GM19238 (cell line): ENCODE results near the gene GMEB2.
A peak's percentile ranks its signal among the peaks of the same experiment; 100 is the strongest.
"Not testable (repeated sequence)": the region's sequence is repeated elsewhere in the genome, so short reads cannot be mapped to it uniquely, and the experiment has no call there.

ENCODE experiments used
- DNase-seq: peaks from one replicate; pipeline ENCODE4 v3.0.0; 2011; ENCODE audit warnings: low spot score; ENCODE audit not compliant: insufficient read length

GMEB2 gene

GRCh38 chr20:63561624-63562396 lies 65.1 kb downstream of the GMEB2 start:
- DNase-seq, result no peak

DNA sequence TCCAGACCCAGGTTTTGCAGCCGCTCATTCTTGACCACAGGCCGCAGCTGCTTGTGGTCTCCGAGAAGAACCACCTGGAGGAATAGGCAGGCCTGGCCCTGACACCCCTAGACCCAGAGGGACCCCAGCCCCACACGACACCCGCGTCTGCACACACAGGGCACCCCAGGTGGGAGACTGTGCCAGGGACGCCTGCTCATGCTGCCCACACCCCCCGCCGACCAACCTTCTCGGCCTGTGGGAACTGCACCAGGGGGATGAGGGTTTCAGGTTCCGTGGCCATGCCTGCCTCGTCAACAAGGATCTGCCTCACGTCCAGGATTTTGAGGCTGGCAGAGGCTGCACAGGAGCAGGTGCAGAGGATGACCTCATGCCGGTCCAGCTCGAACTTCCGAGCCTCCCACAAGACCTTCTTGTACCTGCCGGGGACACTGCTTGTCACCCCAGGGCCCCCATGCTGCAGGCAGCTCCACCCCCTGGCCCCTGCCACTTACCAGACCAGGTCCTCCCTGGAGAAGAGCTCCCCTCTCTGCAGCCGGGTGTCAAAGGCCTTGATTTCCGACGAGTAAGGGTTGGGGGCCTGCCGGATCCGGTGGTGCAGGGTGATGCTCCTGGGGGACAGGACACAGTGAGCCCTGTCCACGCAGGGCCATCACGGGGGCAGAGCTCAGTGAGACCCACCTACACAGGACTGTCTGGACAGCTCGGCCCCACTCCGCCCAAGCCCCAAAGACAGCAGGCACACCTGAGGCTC lies 65.9 kb downstream of the GMEB2 start:
- DNase-seq, result no peak

GRCh38 chr20:63560333-63560805 lies 66.5 kb downstream of the GMEB2 start:
- no peak for DNase-seq

DNA sequence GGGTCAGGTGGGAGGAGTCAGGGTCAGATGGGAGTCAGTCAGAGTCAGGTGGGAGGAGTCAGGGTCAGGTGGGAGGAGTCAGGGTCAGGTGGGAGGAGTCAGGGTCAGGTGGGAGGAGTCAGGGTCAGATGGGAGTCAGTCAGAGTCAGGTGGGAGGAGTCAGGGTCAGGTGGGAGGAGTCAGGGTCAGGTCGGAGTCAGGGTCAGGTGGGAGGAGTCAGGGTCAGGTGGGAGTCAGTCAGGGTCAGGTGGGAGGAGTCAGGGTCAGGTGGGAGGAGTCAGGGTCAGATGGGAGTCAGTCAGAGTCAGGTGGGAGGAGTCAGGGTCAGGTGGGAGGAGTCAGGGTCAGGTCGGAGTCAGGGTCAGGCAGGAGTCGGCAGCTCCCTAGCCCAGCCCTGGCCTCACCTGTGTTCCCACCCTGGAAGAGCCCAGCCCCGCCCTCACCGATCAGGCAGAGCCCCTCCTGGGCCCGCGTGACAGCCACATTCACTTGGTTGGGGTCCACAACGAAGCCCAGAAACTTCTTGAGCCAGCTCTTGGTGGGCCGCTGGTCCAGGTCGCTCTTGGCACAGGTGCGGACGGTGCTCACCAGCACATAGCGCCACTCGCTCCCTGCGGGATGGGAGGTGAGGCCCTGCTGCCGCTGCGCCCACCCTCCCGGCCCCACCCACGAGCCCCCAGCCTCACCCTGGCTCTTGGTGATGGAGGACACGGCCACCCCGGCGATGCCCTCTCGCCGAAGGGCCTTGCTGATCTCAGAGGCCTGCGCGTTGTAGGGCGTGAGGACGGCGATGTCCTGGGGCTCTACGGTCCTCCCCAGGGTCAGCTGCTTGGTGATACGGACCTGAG lies 67.2 kb downstream of the GMEB2 start:
- not testable (repeated sequence) for DNase-seq

GRCh38 chr20:63558804-63559484 lies 68.0 kb downstream of the GMEB2 start:
- DNase-seq, result no peak

- DNase-seq, result no peak
Measured at GRCh38 chr20:63557481-63557891, 69.4 kb downstream of the GMEB2 start.

DNA sequence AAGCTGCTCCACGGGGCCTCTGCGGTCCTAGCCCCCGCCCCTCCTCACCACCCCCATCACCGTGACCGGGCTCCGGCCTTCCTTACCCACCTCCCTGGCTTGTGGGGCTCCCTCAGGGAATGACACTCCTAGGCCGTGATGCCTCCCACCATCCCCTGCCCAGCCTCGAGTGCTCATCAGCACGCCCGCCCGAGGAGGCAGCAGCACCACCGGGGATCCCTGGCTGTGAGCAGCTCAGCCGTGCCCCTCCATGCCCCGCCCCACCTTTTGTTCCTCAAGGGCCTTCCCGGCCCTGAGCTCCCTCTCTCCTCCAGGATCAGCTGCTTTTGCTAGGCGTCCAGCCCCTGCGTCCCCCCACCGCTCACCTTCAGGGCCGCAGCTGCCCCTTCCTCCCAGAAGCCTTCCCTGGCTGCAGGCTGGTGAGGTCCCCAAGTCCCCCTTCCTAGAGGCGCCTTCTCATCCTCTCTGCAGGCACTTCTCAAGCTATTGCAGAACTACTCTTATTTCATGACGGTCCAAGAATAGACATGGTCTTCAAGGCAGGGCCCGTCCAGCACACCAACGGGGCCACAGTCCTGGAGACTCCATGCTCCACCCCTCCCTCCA lies 69.9 kb downstream of the GMEB2 start:
- no peak for DNase-seq

GRCh38 chr20:63555661-63556381 lies 71.1 kb downstream of the GMEB2 start:
- DNase-seq, result no peak

DNA sequence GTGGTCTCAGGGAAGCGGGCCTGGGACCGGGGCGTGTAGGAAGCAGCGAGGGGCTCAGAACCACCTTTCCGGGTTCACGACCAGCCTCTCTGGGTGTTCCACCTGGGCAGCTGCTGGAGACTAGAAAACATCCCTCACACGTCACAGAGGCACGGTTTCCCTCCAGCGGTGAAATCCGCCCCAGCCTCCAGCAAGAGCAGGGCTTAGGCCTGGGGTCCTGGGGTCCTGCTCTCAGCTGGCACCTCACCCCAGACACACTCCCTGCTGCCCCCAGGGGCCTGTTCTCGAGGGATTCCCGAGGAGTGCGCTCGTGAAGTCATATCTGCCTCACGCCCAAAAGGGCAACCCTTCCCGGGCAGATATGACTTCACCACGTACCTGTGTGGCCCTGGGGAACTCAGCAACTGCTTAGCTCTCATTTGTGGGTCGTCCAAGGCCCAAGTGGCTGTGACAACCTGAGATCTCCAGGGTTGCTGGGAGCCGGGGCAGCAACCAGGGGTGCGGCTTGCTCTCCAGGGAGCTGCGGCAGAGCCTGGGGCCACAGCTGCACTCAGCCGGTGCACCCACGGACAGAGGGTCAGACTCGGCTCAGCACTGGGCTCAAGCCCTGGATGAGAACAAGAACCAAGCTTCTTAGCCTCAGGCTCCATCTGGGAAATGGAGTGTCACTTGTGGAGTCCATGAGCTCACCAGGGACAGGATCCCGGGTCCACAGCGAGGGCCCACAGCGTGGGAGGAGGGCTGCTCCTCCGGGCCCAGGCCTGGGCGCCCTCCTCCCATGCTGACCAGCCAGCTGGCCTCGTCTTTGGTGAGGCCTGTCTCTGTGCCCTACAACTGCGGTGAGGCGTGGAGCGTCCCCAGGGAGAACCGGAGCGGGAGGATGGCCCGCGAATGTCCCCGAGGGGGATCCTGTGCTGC lies 72.3 kb downstream of the GMEB2 start:
- DNase-seq, result no peak

GRCh38 chr20:63553933-63554290 lies 73.0 kb downstream of the GMEB2 start, which contains the start of gene FNDC11:
FNDC11 (plus strand) TSS chr20:63554159; CDS start chr20:63555664, 1,505 bp downstream.
- no peak for DNase-seq

DNA sequence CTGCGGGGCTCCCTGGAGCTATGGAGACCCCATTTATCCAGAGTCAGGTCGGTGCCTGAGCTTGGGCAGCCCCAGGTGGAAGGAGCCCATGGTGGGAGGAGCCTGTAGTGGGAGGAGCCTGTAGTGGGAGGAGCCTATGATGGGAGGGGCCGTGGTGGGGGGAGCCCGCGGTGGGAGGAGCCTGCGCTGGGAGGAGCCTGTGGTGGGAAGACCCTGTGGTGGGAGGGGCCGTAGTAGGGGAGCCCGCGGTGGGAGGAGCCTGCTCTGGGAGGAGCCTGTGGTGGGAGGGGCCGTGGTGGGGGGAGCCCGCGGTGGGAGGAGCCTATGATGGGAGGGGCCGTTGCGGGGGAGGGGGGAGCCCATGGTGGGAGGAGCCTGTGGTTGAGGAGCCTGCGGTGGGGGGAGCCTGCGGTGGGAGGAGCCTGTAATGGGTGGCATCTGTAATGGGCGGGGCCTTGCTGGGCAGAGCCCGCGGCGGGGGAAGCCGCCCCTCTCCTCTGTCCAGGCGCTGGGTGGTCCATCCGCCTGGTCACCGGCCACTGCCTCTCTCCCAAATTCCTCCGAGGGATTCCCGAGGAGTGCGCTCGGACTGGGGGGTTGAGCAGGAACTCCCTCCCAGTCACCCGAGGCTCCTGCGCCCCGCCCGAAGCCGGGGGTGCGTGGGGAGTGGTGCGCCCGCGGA lies 73.5 kb downstream of the GMEB2 start:
- peak; percentile 68 for DNase-seq

GRCh38 chr20:63552481-63553249 lies 74.2 kb downstream of the GMEB2 start:
- peak; percentile 66 for DNase-seq

GRCh38 chr20:63551068-63551467 lies 75.8 kb downstream of the GMEB2 start:
- no peak for DNase-seq

GRCh38 chr20:63549679-63550282 lies 77.1 kb downstream of the GMEB2 start:
- no peak for DNase-seq

DNA sequence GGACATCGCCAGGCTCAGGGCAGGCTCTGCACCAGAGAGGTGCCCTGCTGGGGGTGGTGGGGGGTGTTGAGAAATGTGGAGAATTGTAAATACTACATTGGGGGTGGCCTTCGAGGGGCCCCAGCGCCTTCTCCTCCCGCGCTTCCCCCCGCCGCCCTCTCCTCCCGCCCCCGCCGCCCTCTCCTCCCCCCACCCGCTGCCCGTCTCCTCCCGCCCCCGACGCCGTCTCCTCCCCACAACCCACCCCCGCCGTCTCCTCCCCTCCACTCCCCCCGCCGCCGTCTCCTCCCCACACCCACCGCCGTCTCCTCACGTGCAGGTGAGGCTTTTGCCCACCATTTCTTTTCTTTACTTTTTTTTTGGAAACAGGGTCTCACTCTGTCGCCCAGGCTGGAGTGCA lies 77.9 kb downstream of the GMEB2 start:
- no peak for DNase-seq

- DNase-seq, result no peak
Measured at GRCh38 chr20:63548542-63548941, 78.4 kb downstream of the GMEB2 start.
